COLO829 (cell line): ENCODE measurements around the gene IMPDH2.

Source experiments
- DNase-seq: peaks from one replicate; pipeline ENCODE4 v3.0.0; 2012; ENCODE audit warnings: low spot score

IMPDH2 gene

GRCh38 chr3:49028673-49029562, at the start of gene IMPDH2:
Gene IMPDH2, minus strand, starts transcription at chr3:49029398. Its CDS starts 48 bp downstream, at chr3:49029350.
- DNase-seq, result peak; percentile 89

- no peak for DNase-seq
Observed at GRCh38 chr3:49076646-49077045, 47.4 kb upstream of the IMPDH2 start.

GRCh38 chr3:49076116-49076515, 46.9 kb upstream of the IMPDH2 start:
- DNase-seq, result no peak

- no peak for DNase-seq
Observed at GRCh38 chr3:49058011-49058410, 28.8 kb upstream of the IMPDH2 start.

- no peak for DNase-seq
Observed at GRCh38 chr3:49057268-49057667, 28.1 kb upstream of the IMPDH2 start.

- DNase-seq, result no peak
Observed at GRCh38 chr3:49054344-49054862, 25.2 kb upstream of the IMPDH2 start.

GRCh38 chr3:49053543-49053942, 24.3 kb upstream of the IMPDH2 start:
- no peak for DNase-seq

GRCh38 chr3:49035281-49035680, 6.1 kb upstream of the IMPDH2 start:
- DNase-seq, result no peak

GRCh38 chr3:49034650-49035049, 5.5 kb upstream of the IMPDH2 start:
- DNase-seq, result no peak

GRCh38 chr3:49032646-49033304, 3.6 kb upstream of the IMPDH2 start:
- DNase-seq, result no peak

GRCh38 chr3:49030321-49030720, 1.1 kb upstream of the IMPDH2 start:
- no peak for DNase-seq

GRCh38 chr3:49029563-49029884, 326 bp upstream of the IMPDH2 start:
- DNase-seq, result no peak

- no peak for DNase-seq
Observed at GRCh38 chr3:49028298-49028672, 913 bp downstream of the IMPDH2 start.

GRCh38 chr3:49027634-49028033, 1.6 kb downstream of the IMPDH2 start:
- DNase-seq, result no peak

- DNase-seq, result no peak
Observed at GRCh38 chr3:49026536-49026935, 2.7 kb downstream of the IMPDH2 start.

- no peak for DNase-seq
Observed at GRCh38 chr3:49025793-49026520, 3.2 kb downstream of the IMPDH2 start.

GRCh38 chr3:49025005-49025792, 4.0 kb downstream of the IMPDH2 start:
- no peak for DNase-seq

GRCh38 chr3:49024449-49024848, 4.7 kb downstream of the IMPDH2 start:
- DNase-seq, result no peak

- no peak for DNase-seq
Observed at GRCh38 chr3:49023775-49024174, 5.4 kb downstream of the IMPDH2 start.

- DNase-seq, result no peak
Observed at GRCh38 chr3:49022688-49023171, 6.5 kb downstream of the IMPDH2 start.

GRCh38 chr3:49021813-49022687, 7.1 kb downstream of the IMPDH2 start, which contains the start of gene NDUFAF3:
Gene NDUFAF3, plus strand, starts transcription at chr3:49022121. Its CDS starts 24 bp downstream, at chr3:49022145.
- DNase-seq, result peak; percentile 84
